RWPE2 (cell line): ENCODE results near the gene KCNMB3.
"Not testable (repeated sequence)": the region's sequence is repeated elsewhere in the genome, so short reads cannot be mapped to it uniquely, and the experiment has no call there.

Experiments used
- ATAC-seq: fragments of 200-7000 bp; cut with Tn5 transposase; 3 replicates; pipeline ENCODE4 v1.9.1; 2021; ENCODE audit warnings: low read depth
- DNase-seq: peaks from one replicate; pipeline ENCODE4 v3.0.0-alpha.2; 2020; ENCODE audit warnings: low spot score
- H3K27ac ChIP-seq: fragments of 450-650 bp; 2 replicates; pipeline ENCODE4 v1.5.1; 2017; ENCODE audit warnings: mild to moderate bottlenecking; ENCODE audit not compliant: poor library complexity, severe bottlenecking
- H3K27me3 ChIP-seq: fragments of 250-450 bp; sonication (Bioruptor Pico); 2 replicates; pipeline ENCODE4 v1.5.1; 2021; ENCODE audit warnings: mild to moderate bottlenecking, moderate library complexity; ENCODE audit not compliant: insufficient read depth, poor library complexity, severe bottlenecking
- H3K36me3 ChIP-seq: fragments of 250-450 bp; sonication (Bioruptor Pico); 2 replicates; pipeline ENCODE4 v1.5.1; 2020; ENCODE audit warnings: low read depth, mild to moderate bottlenecking, moderate library complexity
- H3K4me1 ChIP-seq: fragments of 250-450 bp; sonication (Bioruptor Pico); 2 replicates; pipeline ENCODE4 v1.5.1; 2021; ENCODE audit warnings: mild to moderate bottlenecking, moderate library complexity; ENCODE audit not compliant: insufficient read depth, poor library complexity, severe bottlenecking
- H3K4me3 ChIP-seq: fragments of 250-450 bp; sonication (Bioruptor Pico); 2 replicates; pipeline ENCODE4 v1.5.1; 2021; ENCODE audit warnings: mild to moderate bottlenecking, moderate library complexity; ENCODE audit not compliant: severe bottlenecking
- H3K9me3 ChIP-seq: fragments of 250-450 bp; sonication (Bioruptor Pico); 2 replicates; pipeline ENCODE4 v1.5.1; 2021; ENCODE audit warnings: mild to moderate bottlenecking, moderate library complexity; ENCODE audit not compliant: severe bottlenecking
- TF ChIP-seq, protein P1 (sequence below): fragments of 450-650 bp; IDR thresholded peaks from one replicate; pipeline ENCODE4 v1.5.1; 2017; ENCODE audit warnings: mild to moderate bottlenecking, moderate library complexity; ENCODE audit not compliant: poor library complexity, severe bottlenecking

The KCNMB3 gene

DNA sequence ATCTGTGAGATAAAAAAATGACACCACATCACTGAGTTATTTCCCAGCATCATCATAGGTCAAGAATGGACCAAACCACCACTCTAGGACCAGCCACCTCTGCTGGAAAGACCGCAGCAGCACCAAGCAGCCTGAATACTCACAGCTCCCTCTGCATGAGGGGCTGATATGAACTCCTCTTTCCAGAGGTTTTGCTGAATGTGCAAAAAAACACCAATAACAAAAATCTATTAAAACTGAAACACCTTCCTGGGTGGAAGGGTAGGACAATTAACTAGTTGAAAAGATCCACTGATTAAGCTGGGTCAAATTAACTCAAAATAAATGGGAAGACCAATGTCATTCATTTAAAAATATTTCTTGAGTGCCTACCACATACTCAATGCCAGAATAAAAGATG is 28.9 kb upstream of the KCNMB3 start:
- Histone ChIP-seq H3K27ac (no peak overlapping the region), H3K9me3 (no peaks in the 10 kb centered on the region), H3K4me3 (no peak overlapping the region), H3K36me3 (no peaks in the 10 kb centered on the region), H3K27me3 (no peaks in the 10 kb centered on the region), H3K4me1 (no peaks in the 10 kb centered on the region)
- TF ChIP-seq, protein P1, sequence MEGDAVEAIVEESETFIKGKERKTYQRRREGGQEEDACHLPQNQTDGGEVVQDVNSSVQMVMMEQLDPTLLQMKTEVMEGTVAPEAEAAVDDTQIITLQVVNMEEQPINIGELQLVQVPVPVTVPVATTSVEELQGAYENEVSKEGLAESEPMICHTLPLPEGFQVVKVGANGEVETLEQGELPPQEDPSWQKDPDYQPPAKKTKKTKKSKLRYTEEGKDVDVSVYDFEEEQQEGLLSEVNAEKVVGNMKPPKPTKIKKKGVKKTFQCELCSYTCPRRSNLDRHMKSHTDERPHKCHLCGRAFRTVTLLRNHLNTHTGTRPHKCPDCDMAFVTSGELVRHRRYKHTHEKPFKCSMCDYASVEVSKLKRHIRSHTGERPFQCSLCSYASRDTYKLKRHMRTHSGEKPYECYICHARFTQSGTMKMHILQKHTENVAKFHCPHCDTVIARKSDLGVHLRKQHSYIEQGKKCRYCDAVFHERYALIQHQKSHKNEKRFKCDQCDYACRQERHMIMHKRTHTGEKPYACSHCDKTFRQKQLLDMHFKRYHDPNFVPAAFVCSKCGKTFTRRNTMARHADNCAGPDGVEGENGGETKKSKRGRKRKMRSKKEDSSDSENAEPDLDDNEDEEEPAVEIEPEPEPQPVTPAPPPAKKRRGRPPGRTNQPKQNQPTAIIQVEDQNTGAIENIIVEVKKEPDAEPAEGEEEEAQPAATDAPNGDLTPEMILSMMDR, result no peak
- ATAC-seq, result no peak
- DNase-seq, result no peak

DNA sequence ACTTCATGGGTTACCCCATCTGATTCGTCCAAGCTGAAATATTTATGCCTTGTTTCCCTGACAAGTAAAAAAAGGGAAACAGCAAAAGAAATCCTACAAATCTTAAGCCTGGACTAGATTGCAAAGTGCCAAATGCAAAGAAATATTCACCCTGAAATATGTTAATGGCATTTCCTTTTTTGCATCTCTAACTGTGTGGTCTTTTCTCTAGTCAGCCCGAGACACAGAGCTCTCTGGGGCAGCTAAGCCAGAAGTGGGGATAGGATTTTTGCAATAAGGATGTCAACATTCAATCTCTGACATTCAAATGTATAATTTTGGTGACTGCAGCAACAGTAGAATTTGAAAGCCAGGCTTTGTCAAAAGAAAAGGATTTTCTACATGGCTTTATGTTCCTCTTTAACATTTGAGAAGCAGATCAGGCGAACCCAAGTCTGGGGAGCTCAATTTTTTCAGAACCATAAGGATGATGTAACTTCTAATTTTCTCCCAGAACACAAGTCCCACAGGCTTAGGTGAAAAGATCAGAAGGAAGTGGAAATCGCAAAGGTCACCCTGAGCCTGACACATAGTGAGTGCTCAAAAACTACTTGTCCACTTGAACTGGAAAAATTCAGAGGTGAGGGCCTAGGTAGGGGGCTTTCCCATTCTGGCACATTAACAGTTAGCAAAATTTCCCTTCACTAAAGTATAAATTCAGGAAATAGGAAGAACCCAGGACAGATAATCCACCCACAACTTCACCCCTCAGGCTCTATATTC is 28.2 kb upstream of the KCNMB3 start:
- no peaks in the 10 kb centered on the region for H3K36me3 ChIP-seq
- TF ChIP-seq, protein P1, result no peak
- no peaks in the 10 kb centered on the region for H3K27me3 ChIP-seq
- H3K27ac ChIP-seq, result no peak overlapping the region
- no peaks in the 10 kb centered on the region for H3K9me3 ChIP-seq
- no peak for ATAC-seq
- no peak for DNase-seq
- H3K4me3 ChIP-seq, result no peak overlapping the region
- H3K4me1 ChIP-seq, result no peaks in the 10 kb centered on the region

DNA sequence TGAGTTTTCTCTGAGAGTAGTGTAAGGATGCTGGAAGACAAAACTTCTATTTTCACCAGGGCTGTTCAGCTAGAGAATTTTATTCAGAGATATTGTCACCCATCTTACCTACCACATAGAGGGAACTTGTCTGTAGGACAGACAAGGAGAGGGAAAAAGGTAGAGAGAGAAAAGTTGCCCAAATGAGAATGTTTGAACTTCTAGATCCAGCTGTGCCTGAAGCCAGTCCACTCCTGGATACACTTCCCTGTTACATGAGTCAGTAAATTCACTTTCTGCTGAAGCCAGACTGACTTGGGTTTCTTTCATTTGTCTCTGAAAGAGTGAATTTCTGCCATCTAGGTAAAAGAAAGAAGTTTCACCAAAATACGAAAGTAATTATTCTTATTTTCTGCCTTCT is 27.2 kb upstream of the KCNMB3 start:
- DNase-seq, result no peak
- Histone ChIP-seq H3K27ac (no peak overlapping the region), H3K36me3 (no peaks in the 10 kb centered on the region), H3K4me3 (no peak overlapping the region), H3K4me1 (no peaks in the 10 kb centered on the region), H3K9me3 (no peaks in the 10 kb centered on the region), H3K27me3 (no peaks in the 10 kb centered on the region)
- TF ChIP-seq, protein P1, result no peak
- ATAC-seq, result no peak

DNA sequence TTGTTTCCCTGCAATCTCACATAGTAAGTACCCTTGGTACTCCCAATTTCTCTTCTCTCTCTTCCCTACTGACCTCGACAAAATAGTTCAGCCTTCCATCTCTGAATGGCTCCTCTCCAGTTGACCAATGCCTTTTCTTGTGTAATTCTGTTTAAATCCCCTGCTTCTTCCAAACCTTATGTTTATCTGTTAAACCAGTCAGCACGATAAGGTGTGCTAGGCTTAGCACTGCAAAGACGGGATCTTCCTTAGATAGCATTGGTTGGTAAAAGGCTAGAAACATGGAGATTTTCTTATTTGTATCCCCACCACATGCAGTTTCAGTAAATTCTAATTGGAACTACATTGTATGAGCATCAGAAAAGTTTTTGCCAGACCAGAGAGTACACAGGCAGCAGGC is 25.8 kb upstream of the KCNMB3 start:
- DNase-seq, result no peak
- Histone ChIP-seq H3K27me3 (no peaks in the 10 kb centered on the region), H3K36me3 (no peaks in the 10 kb centered on the region), H3K9me3 (no peaks in the 10 kb centered on the region), H3K27ac (no peak overlapping the region), H3K4me1 (no peaks in the 10 kb centered on the region), H3K4me3 (no peak overlapping the region)
- ATAC-seq, result no peak
- TF ChIP-seq, protein P1, result no peak

DNA sequence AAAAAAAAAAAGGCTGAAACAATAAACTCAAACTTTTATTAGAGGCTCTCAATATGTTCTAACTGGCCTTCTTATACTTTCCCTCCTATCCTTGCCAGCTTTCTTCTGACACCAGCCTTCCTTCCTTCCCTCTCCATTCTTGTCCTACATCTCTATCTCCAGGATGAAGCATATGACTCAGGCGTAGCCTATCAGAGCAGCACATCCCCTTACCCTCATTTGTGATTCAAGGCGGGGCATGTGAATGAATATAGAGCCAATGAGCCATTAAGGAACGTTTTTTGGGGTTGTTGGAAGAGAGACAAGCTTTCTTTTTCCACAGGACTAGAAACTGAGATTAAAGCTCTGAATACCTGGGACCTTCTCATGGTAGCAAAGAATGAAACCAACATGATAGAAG is 25.1 kb upstream of the KCNMB3 start:
- H3K4me3 ChIP-seq, result no peak overlapping the region
- ATAC-seq, result no peak
- TF ChIP-seq, protein P1, result no peak

DNA sequence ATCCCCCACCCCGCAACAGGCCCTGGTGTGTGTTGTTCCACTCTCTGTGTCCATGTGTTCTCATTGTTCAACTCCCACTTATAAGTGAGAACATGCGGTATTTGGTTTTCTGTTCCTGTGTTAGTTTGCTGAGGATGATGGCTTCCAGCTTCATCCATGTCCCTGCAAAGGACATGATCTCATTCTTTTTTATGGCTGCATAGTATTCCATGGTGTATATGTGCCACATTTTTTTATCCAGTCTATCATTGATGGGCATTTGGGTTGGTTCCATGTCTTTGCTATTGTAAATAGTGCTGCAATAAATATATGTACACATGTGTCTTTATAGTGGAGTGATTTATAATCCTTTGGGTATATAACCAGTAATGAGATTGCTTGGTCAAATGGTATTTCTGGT is 23.5 kb upstream of the KCNMB3 start:
- H3K27ac ChIP-seq, H3K27me3 ChIP-seq, ATAC-seq, DNase-seq, H3K36me3 ChIP-seq, H3K9me3 ChIP-seq, H3K4me3 ChIP-seq, H3K4me1 ChIP-seq: not testable (repeated sequence)

More for the DNA sequence above, 25.1 kb upstream of the KCNMB3 start:
- no peaks in the 10 kb centered on the region for H3K27me3 ChIP-seq
- H3K36me3 ChIP-seq, result no peaks in the 10 kb centered on the region
- H3K27ac ChIP-seq, result no peak overlapping the region
- no peaks in the 10 kb centered on the region for H3K4me1 ChIP-seq
- H3K9me3 ChIP-seq, result no peaks in the 10 kb centered on the region
- no peak for DNase-seq
